A673 (cell line): ENCODE measurements around the gene DPP10. TPM values are rescaled to one million over a fixed set of nuclear protein-coding genes. Genes with fewer than 3 reads are reported as not detected.
A peak's percentile ranks its signal among the peaks of the same experiment; 100 is the strongest.

ENCODE experiments used
- BruUV-seq: library from RNA; stranded (reverse); fragments of 400-500 nt; replicated peaks from 2 replicates; lab custom pipeline; 2021; lab: Mats Ljungman, UMichigan
- CTCF ChIA-PET: fragments of 300-600 bp; sonication (Branson Sonifier 250); formaldehyde crosslinking; loops from one replicate; lab custom pipeline; 2022; ENCODE audit warnings: antibody characterized with exemption; lab: Charles Lee
- POLR2A ChIA-PET: fragments of 300-600 bp; sonication (Branson Sonifier 250); formaldehyde crosslinking; loops from one replicate; lab custom pipeline; 2022; ENCODE audit warnings: antibody characterized with exemption; ENCODE audit not compliant: low non-redundant PET; lab: Charles Lee
- DNase-seq: peaks from one replicate; pipeline ENCODE4 v3.0.0-alpha.2; 2015; ENCODE audit warnings: low spot score
- H3K27ac ChIP-seq: fragments of 200-600 bp; sonication (generic); 2 replicates; pipeline ENCODE4 v1.5.1; 2016; ENCODE audit warnings: mixed run types, low read depth, mild to moderate bottlenecking, mixed read lengths, antibody characterized with exemption, low read length; ENCODE audit not compliant: poor library complexity, severe bottlenecking
- H3K27me3 ChIP-seq: fragments of 200-600 bp; sonication (generic); replicated peaks from 2 replicates; pipeline ENCODE4 v1.6.1; 2017; ENCODE audit warnings: mixed run types, low read depth, mild to moderate bottlenecking, mixed read lengths, antibody characterized with exemption, low read length; ENCODE audit not compliant: insufficient read depth, poor library complexity
- H3K36me3 ChIP-seq: fragments of 200-600 bp; sonication (generic); 2 replicates; pipeline ENCODE4 v1.6.1; 2016; ENCODE audit warnings: mixed run types, mild to moderate bottlenecking, mixed read lengths, antibody characterized with exemption, low read length; ENCODE audit not compliant: insufficient read depth, poor library complexity, severe bottlenecking
- H3K4me1 ChIP-seq: fragments of 200-600 bp; sonication (generic); 2 replicates; pipeline ENCODE4 v1.6.1; 2017; ENCODE audit warnings: mixed run types, mild to moderate bottlenecking, mixed read lengths, antibody characterized with exemption, low read length; ENCODE audit not compliant: insufficient read depth, poor library complexity, severe bottlenecking
- H3K4me3 ChIP-seq: fragments of 200-600 bp; sonication (generic); 2 replicates; pipeline ENCODE4 v1.5.1; 2016; ENCODE audit warnings: low read depth, mixed run types, mild to moderate bottlenecking, mixed read lengths, low read length; ENCODE audit not compliant: poor library complexity, severe bottlenecking
- H3K9me3 ChIP-seq: fragments of 200-600 bp; sonication (generic); 2 replicates; pipeline ENCODE4 v1.6.1; 2016; ENCODE audit warnings: mixed run types, low read depth, mild to moderate bottlenecking, mixed read lengths, antibody characterized with exemption, low read length; ENCODE audit not compliant: poor library complexity, severe bottlenecking
- EZH2 ChIP-seq: fragments of 200-600 bp; sonication (generic); IDR thresholded peaks from 2 replicates; pipeline ENCODE4 v1.6.1; 2017; ENCODE audit warnings: borderline replicate concordance, low read depth, mild to moderate bottlenecking, mixed read lengths, antibody characterized with exemption, low read length; ENCODE audit not compliant: poor library complexity, severe bottlenecking
- intact Hi-C: fragments of 100-400 bp; cut with micrococcal nuclease; formaldehyde crosslinking; loops from one replicate; pipeline ENCODE4 v1.10.0; 2022; ENCODE audit not compliant: unreplicated experiment
- total RNA-seq: library from RNA; stranded (reverse); gene quantifications from 2 replicates; pipeline ENCODE4 v1.2.3, GENCODE V29; 2021
- TF ChIP-seq, protein P1 (sequence below): fragments of 300-800, 200-600 bp; sonication (generic); conservative IDR thresholded peaks from 2 replicates; pipeline ENCODE4 v1.5.1; 2017; ENCODE audit warnings: low read depth, mild to moderate bottlenecking, antibody characterized with exemption, low read length, moderate library complexity, mixed read lengths

DPP10 gene
- total RNA-seq, 1 experiment from 2014 or later: not detected

DNA sequence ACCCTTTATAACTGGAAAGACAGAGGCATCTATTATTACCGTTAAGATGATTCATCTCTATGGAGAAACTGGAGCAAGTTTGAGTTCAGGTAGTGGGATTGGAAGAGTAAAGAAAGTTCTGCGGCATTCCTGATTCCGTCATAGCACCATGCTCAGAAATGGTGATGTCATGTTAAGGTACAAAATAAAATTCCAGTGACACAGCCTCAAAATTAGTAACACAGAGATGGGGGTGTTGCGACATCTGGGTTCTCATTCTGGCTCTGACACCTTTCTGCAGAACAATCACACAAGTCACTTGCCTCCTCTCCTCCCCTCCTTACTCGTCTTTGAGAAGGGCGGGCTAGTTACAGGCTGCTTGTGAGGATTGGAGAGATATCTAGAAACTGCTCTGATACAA, 105.7 kb downstream of the DPP10 start:
- H3K4me1 ChIP-seq: no peaks in the 10 kb centered on the region
- no peak overlapping the region for H3K4me3 ChIP-seq
- intact Hi-C loops: no loop called here
- no peak for DNase-seq
- no peak overlapping the region for H3K27ac ChIP-seq
- TF ChIP-seq EZH2: no peak
- TF ChIP-seq, protein P1, sequence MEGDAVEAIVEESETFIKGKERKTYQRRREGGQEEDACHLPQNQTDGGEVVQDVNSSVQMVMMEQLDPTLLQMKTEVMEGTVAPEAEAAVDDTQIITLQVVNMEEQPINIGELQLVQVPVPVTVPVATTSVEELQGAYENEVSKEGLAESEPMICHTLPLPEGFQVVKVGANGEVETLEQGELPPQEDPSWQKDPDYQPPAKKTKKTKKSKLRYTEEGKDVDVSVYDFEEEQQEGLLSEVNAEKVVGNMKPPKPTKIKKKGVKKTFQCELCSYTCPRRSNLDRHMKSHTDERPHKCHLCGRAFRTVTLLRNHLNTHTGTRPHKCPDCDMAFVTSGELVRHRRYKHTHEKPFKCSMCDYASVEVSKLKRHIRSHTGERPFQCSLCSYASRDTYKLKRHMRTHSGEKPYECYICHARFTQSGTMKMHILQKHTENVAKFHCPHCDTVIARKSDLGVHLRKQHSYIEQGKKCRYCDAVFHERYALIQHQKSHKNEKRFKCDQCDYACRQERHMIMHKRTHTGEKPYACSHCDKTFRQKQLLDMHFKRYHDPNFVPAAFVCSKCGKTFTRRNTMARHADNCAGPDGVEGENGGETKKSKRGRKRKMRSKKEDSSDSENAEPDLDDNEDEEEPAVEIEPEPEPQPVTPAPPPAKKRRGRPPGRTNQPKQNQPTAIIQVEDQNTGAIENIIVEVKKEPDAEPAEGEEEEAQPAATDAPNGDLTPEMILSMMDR: no peak
- no peaks in the 10 kb centered on the region for H3K36me3 ChIP-seq
- H3K27me3 ChIP-seq: no peaks in the 10 kb centered on the region
- no TSS peak for BruUV-seq
- no peaks in the 10 kb centered on the region for H3K9me3 ChIP-seq
- ChIA-PET POLR2A (no interaction called here), CTCF (no interaction called here)

DNA sequence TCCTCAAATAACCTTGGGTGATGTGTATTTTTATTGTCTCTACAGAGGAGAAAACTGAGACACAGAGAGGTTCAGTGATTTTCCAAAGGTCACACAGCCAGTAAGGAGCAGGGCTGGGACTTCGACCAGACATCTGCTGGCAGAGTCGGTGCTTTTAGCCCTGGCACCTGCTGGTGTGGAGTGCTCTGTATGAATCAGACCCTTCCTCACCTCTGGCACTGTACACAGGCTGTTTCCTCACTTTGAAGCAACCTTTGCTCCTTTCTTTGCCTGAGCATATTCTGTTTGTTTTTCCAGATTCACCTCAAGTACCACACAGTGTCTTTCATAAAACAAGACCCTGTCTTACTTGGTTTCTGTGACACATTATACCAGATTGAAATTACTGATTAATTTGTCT, 107.9 kb downstream of the DPP10 start:
- no TSS peak for BruUV-seq
- H3K27ac ChIP-seq: no peak overlapping the region
- no peaks in the 10 kb centered on the region for H3K36me3 ChIP-seq
- TF ChIP-seq, protein P1: no peak
- TF ChIP-seq EZH2: no peak
- no peak for DNase-seq
- H3K9me3 ChIP-seq: no peaks in the 10 kb centered on the region
- ChIA-PET CTCF (no interaction called here), POLR2A (no interaction called here)
- no peak overlapping the region for H3K4me3 ChIP-seq
- no peaks in the 10 kb centered on the region for H3K4me1 ChIP-seq
- H3K27me3 ChIP-seq: no peaks in the 10 kb centered on the region
- intact Hi-C loops: no loop called here

DNA sequence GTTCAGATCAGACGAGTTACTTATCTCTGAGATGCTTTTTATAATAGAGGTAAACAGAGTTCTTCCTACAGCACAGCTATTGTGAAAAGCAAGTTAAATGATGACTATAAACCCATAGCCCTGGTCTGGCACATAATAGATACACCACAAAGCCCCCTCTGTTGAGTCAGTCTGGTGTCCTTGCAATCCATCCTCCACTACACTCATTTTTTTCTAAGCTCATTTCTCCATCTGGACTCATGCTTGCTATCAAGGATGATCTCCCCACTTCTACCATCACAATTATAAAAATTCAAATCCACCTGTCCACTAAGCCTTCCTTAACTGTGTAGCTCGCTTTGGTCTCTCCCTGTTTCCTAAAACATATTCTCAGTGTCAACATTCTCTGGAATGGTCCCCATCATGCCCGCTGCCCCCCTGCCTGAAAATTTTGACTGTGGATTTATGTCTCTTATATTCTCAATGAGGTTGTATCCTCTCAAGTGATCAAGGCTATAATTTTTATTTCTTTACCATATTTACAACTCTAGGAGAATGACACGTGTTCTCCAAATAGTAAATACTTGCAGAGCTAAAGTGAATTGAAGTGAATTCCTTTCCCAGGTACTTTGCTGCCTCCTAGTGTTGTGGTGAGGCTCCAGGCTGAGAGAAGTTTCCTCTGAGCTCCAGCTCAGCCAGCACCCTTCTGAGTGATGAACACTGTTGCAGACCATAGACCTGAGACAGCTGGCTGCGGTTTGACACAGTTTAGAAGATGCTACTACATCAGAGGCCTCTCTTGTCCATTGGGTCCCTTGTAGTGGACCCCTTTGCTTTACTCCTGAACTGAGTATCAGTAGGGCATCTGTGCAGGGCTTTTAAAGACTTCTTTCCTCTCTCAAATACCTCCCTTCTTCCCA, 108.7 kb downstream of the DPP10 start:
- Histone ChIP-seq H3K4me3 (no peak overlapping the region), H3K27me3 (no peaks in the 10 kb centered on the region), H3K27ac (no peak overlapping the region), H3K9me3 (no peaks in the 10 kb centered on the region), H3K4me1 (no peaks in the 10 kb centered on the region), H3K36me3 (no peaks in the 10 kb centered on the region)
- peak; percentile 45 for DNase-seq
- CTCF ChIA-PET: interaction anchor here (0.7 to 1.1 kb wide), 2 partner anchors 574 to 794 kb away, joined by 3 to 5 read pairs; no protein-coding TSS in a partner anchor
- BruUV-seq: no TSS peak
- TF ChIP-seq, protein P1: peak; percentile 60
- TF ChIP-seq EZH2: no peak
- intact Hi-C loops: no loop called here
- POLR2A ChIA-PET: no interaction called here
